Natural killer cell (primary cell): Measurements from ENCODE around the gene SLC12A6. TPM values are rescaled to one million over a fixed set of nuclear protein-coding genes. Genes with fewer than 3 reads are reported as not detected.

Experiments
- ATAC-seq, 3 donors: fragments of 150-1000 bp in 2 of 3; fragments of 200-7000 bp in 1 of 3; cut with Tn5 transposase; 1 replicate in 1 of 3; 2 replicates in 2 of 3; pipeline ENCODE4 v1.10.0; 2021; ENCODE audit warnings: mild to moderate bottlenecking in 2 of 3, moderate library complexity in 2 of 3
- DNase-seq, 2 donors: peaks; one replicate each; pipeline versions ENCODE4 v3.0.0 to v3.0.0-alpha.2; 2013 to 2021; ENCODE audit warnings: mixed read lengths in 1 of 2
- H3K27ac ChIP-seq: one replicate; pipeline ENCODE4 v1.5.1; 2013; ENCODE audit warnings: mild to moderate bottlenecking, low read length
- H3K27me3 ChIP-seq: one replicate; pipeline ENCODE4 v1.6.1; 2013; ENCODE audit warnings: low read length; ENCODE audit not compliant: control insufficient read depth, insufficient read depth
- H3K36me3 ChIP-seq: one replicate; pipeline ENCODE4 v1.6.1; 2013; ENCODE audit warnings: low read length; ENCODE audit not compliant: control insufficient read depth, insufficient read depth
- H3K4me1 ChIP-seq: one replicate; pipeline ENCODE4 v1.6.1; 2013; ENCODE audit warnings: low read length; ENCODE audit not compliant: control insufficient read depth, insufficient read depth
- H3K4me3 ChIP-seq: one replicate; pipeline ENCODE4 v1.5.1; 2013; ENCODE audit warnings: low read length
- H3K9me3 ChIP-seq: one replicate; pipeline ENCODE4 v1.6.1; 2013; ENCODE audit warnings: low read length; ENCODE audit not compliant: control insufficient read depth, insufficient read depth
- H3K27ac Mint-ChIP-seq, 2 donors: one replicate each; pipeline ENCODE4 v1.8.0; 2022; ENCODE audit warnings: mild to moderate bottlenecking in 2 of 2, mixed read lengths in 2 of 2, moderate library complexity in 1 of 2
- H3K27me3 Mint-ChIP-seq, 2 donors: one replicate each; pipeline ENCODE4 v1.8.0; 2022; ENCODE audit warnings: low read depth in 2 of 2, mixed read lengths in 2 of 2
- H3K36me3 Mint-ChIP-seq: one replicate; pipeline ENCODE4 v1.8.0; 2022; ENCODE audit warnings: mixed read lengths
- H3K4me1 Mint-ChIP-seq, 2 donors: one replicate each; pipeline ENCODE4 v1.8.0; 2022; ENCODE audit warnings: mixed read lengths in 2 of 2
- H3K4me3 Mint-ChIP-seq: one replicate; pipeline ENCODE4 v1.8.0; 2022; ENCODE audit warnings: mild to moderate bottlenecking, moderate library complexity, mixed read lengths
- H3K9me3 Mint-ChIP-seq, 2 donors: one replicate each; pipeline ENCODE4 v1.8.0; 2022; ENCODE audit warnings: mixed read lengths in 2 of 2
- WGBS: methylation state at CpG from one replicate; pipeline ENCODE4 v1.1.7; 2013; ENCODE audit warnings: missing lambda C conversion rate; ENCODE audit not compliant: insufficient coverage; 5-methylcytosine and 5-hydroxymethylcytosine counted together
- intact Hi-C: fragments of 100-400 bp; cut with micrococcal nuclease; formaldehyde crosslinking; loops from one replicate; pipeline ENCODE4 v1.14.2; 2022
- total RNA-seq, 4 donors: library from RNA; stranded (reverse); fragments of 120-200 nt in 1 of 4; gene quantifications; one replicate each; pipeline versions ENCODE4 v1.2.3 to v1.2.4, GENCODE V29; 2013 to 2022
- TF ChIP-seq, protein P1 (sequence below): fragments of 200-600 bp; IDR thresholded peaks from one replicate; pipeline ENCODE4 v1.8.0; 2022; ENCODE audit warnings: antibody characterized with exemption

SLC12A6 gene
- total RNA-seq, 3 donors from 2014 or later (not counting 1 experiment from before 2014, with no cell fraction given) = 56.1 to 82.9 (median 79.5) TPM

DNA sequence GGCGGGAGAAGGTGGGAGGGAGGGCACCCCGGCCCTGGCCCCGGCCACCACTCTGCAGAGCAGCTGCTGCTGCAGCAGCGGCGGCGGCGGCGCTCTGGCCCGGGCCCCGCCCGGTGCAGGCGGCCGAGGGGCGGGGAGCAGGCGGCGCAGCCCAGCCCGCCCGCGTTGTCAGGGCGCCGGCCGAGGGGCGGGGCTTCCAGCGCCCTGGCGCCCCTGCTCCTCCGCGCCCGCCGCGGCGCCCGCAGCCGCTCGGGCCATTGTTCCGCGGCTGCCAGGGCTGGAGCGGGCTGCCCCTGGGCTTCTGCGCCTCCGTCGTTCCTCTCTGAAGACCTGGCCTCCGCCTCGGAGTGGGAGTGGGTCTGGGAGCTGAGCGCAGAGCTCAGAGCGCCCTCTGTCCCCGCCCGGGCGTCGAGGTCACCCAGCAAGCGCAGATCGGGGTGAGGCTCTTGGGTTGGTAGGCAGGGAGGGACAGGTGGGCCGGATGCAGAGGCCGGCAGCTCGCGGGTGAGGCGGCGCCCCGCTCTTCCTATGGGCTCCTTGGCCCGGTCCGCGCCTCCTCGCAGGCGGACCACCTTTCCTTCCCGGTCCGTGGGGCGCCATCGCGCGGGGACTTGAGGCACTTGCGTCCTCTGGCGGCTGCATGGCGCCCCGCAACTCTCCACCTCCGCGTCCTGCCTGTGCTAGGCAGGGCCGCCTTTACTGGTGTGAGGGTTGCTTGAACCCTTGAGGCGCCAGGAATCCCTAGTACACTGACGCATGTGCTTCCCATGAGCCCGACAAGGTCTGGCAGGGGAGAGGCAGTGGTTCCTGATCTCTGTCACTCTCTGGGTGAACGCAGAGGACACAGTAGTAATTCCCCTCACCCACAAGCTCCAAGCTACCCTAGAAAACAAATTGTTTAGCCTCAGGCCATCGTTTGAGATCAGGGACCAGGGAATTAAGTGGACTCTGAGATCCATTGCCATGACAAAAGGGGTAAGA, 29.8 kb upstream of the SLC12A6 start, which contains the start of gene LPCAT4:
TSS of gene LPCAT4 (minus strand) at position 96 of the 981 bp plus-strand sequence. CDS start 96 bp downstream, outside the sequence.
- H3K4me1 Mint-ChIP-seq = peaks cover 23 to 35% of the 10 kb centered on the region in 2 donors
- H3K9me3 ChIP-seq = no peaks in the 10 kb centered on the region
- peak within 1 kb of the TSS; percentile 98 for H3K4me3 Mint-ChIP-seq
- H3K4me3 ChIP-seq = peak within 1 kb of the TSS; percentile 95
- peaks cover 37% of the 10 kb centered on the region for H3K4me1 ChIP-seq
- H3K27me3 ChIP-seq = no peaks in the 10 kb centered on the region
- H3K9me3 Mint-ChIP-seq = no peaks in the 10 kb centered on the region
- DNase-seq = peak; percentile 83 to 95
- intact Hi-C loops = loop anchor here (1.0 to 2.0 kb wide), 5 partner anchors 24 to 305 kb away; partner anchors contain the start of genes EMC7, NOP10 and NUTM1
- WGBS = under 1% methylated on average over 80 of the region's 80 CpGs
- no peaks in the 10 kb centered on the region for H3K36me3 ChIP-seq
- peak within 1 kb of the TSS; percentile 88 to 91 for H3K27ac Mint-ChIP-seq
- TF ChIP-seq, protein P1, sequence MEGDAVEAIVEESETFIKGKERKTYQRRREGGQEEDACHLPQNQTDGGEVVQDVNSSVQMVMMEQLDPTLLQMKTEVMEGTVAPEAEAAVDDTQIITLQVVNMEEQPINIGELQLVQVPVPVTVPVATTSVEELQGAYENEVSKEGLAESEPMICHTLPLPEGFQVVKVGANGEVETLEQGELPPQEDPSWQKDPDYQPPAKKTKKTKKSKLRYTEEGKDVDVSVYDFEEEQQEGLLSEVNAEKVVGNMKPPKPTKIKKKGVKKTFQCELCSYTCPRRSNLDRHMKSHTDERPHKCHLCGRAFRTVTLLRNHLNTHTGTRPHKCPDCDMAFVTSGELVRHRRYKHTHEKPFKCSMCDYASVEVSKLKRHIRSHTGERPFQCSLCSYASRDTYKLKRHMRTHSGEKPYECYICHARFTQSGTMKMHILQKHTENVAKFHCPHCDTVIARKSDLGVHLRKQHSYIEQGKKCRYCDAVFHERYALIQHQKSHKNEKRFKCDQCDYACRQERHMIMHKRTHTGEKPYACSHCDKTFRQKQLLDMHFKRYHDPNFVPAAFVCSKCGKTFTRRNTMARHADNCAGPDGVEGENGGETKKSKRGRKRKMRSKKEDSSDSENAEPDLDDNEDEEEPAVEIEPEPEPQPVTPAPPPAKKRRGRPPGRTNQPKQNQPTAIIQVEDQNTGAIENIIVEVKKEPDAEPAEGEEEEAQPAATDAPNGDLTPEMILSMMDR = peak; percentile 99
- peak; percentile 88 to 96 (median 92) for ATAC-seq
- no peaks in the 10 kb centered on the region for H3K27me3 Mint-ChIP-seq
- H3K27ac ChIP-seq = peak within 1 kb of the TSS; percentile 86
- no peaks in the 10 kb centered on the region for H3K36me3 Mint-ChIP-seq

DNA sequence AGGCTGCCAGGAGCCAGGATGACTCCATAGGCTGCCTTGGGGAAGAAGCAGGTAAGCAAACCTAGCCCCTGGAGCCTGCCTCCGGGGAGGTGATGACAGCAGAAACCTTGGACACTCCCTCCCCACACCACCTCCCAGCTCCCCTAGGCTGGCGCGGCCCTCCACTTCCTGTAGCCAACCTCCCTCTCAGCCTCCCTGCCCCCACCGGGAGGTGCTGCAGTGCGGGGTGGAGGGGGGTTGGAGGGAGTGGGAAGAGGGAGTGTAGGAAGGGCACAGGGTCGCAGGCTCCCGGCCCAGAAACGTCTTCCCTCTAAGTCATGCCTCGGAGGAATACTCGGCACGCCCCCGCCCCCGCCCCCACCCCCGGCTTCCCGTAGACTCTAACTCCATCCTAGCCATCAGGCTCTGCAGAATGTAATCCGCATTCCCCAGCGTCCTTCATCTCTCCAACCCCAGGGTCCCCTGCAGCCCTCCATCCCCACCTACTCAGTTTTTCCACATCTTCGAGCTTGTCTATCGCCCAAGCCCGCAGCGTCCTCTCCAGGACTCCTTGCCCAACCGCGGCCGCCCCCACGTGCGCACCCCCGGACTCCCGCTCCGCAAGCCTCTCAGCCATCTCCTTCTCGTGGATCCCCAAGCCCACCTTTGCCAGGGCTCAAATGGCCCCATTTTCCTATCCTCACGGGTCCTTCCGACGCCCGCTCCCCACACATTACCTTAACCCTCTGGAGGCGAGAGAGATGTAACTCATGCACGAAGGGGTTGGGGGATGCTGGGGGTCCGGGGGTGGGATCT, 28.9 kb upstream of the SLC12A6 start:
- intact Hi-C loops = loop anchor here (1.0 to 2.0 kb wide), 5 partner anchors 23 to 304 kb away; partner anchors contain the start of genes EMC7, NOP10 and NUTM1
- ATAC-seq (peak in 1 of 3 donors; percentile 0), DNase-seq (peak; percentile 22 to 65)
- Mint-ChIP-seq H3K27ac (peak overlapping the region; percentile 34 to 91), H3K27me3 (no peaks in the 10 kb centered on the region), H3K36me3 (no peaks in the 10 kb centered on the region), H3K4me1 (peaks cover 23 to 35% of the 10 kb centered on the region in 2 donors), H3K9me3 (no peaks in the 10 kb centered on the region), H3K4me3 (peak overlapping the region; percentile 98)
- Histone ChIP-seq H3K27ac (no peak overlapping the region), H3K4me1 (peaks cover 37% of the 10 kb centered on the region), H3K36me3 (peaks cover under 1% of the 10 kb centered on the region), H3K4me3 (peak overlapping the region; percentile 78), H3K9me3 (no peaks in the 10 kb centered on the region), H3K27me3 (no peaks in the 10 kb centered on the region)
- TF ChIP-seq, protein P1 = no peak
- WGBS = 0% methylated on average over 33 of the region's 37 CpGs

DNA sequence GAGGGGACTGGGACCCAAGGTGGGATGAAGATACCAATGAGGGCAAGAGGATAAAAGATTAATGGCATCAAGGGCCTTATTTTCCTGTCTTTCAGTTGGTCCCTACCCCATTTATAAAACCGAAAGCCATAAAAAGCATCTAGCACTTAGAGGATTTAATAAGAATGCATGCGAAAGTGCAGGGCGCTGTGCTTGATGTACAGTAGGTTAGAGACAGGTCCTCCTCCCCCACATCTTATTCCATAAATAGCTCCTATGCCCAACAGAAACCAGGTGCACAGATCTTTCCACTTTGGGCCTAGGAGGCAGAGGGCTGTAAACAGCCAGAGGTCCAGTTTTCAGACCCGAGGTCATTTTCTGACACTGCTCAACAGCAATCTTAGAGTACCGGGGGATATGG, 28.3 kb upstream of the SLC12A6 start:
- no peaks in the 10 kb centered on the region for H3K36me3 Mint-ChIP-seq
- Histone ChIP-seq H3K36me3 (peaks cover 6% of the 10 kb centered on the region), H3K4me3 (peak overlapping the region; percentile 78), H3K9me3 (no peaks in the 10 kb centered on the region), H3K27me3 (no peaks in the 10 kb centered on the region), H3K27ac (no peak overlapping the region), H3K4me1 (peaks cover 37% of the 10 kb centered on the region)
- no peaks in the 10 kb centered on the region for H3K27me3 Mint-ChIP-seq
- H3K9me3 Mint-ChIP-seq = no peaks in the 10 kb centered on the region
- peak overlapping the region; percentile 98 for H3K4me3 Mint-ChIP-seq
- ATAC-seq (no peak), DNase-seq (peak in 1 of 2 donors; percentile 13)
- peak overlapping the region; percentile 34 to 91 for H3K27ac Mint-ChIP-seq
- H3K4me1 Mint-ChIP-seq = peaks cover 23 to 35% of the 10 kb centered on the region in 2 donors
- intact Hi-C loops = loop anchor here (2.0 kb wide), 3 partner anchors 31 to 303 kb away; partner anchors contain the start of gene EMC7
- WGBS = 8% methylated on average over 2 of the region's 5 CpGs
- TF ChIP-seq, protein P1 = no peak
